ENCODE measurements around the gene MAPK6.

MAPK6 gene

GRCh38 chr15:52111517-52112202 lies 92.6 kb downstream of the MAPK6 start:
- TF ChIP-seq FOXP2 (optimal IDR thresholded peaks at IDR 0.05; ENCODE audit: borderline replicate concordance, extremely low read depth, extremely low read length, insufficient read depth) (no peak), REST (IDR thresholded peaks at IDR 0.05; ENCODE audit: insufficient read depth in 1 of 2, low read depth in 2 of 2, low read length in 2 of 2) (no peak)

GRCh38 chr15:52112203-52112750 lies 93.3 kb downstream of the MAPK6 start:
- TF ChIP-seq FOXP2 (optimal IDR thresholded peaks at IDR 0.05; ENCODE audit: borderline replicate concordance, extremely low read depth, extremely low read length, insufficient read depth) (no peak), TAF1 (IDR thresholded peaks at IDR 0.05; ENCODE audit: borderline replicate concordance, insufficient read depth, low read length) (no peak)

- TF ChIP-seq POLR2AphosphoS5 (IDR thresholded peaks at IDR 0.05; ENCODE audit: low read depth, low read length) (no peak), REST (IDR thresholded peaks at IDR 0.05; ENCODE audit: insufficient read depth in 1 of 2, low read depth in 2 of 2, low read length in 2 of 2) (no peak), FOXP2 (optimal IDR thresholded peaks at IDR 0.05; ENCODE audit: borderline replicate concordance, extremely low read depth, extremely low read length, insufficient read depth) (no peak), TAF1 (IDR thresholded peaks at IDR 0.05; ENCODE audit: borderline replicate concordance, insufficient read depth, low read length) (no peak), SIN3A (IDR thresholded peaks at IDR 0.05; ENCODE audit: borderline replicate concordance, insufficient read depth, low read length) (no peak)
Measured at GRCh38 chr15:52113235-52113634, 94.2 kb downstream of the MAPK6 start.

GRCh38 chr15:52113708-52114107 lies 94.7 kb downstream of the MAPK6 start:
- TF ChIP-seq FOXP2 (optimal IDR thresholded peaks at IDR 0.05; ENCODE audit: borderline replicate concordance, extremely low read depth, extremely low read length, insufficient read depth) = no peak

GRCh38 chr15:52114261-52115055 lies 95.4 kb downstream of the MAPK6 start:
- TF ChIP-seq REST (IDR thresholded peaks at IDR 0.05; ENCODE audit: insufficient read depth in 1 of 2, low read depth in 2 of 2, low read length in 2 of 2) = no peak
- TF ChIP-seq SIN3A (IDR thresholded peaks at IDR 0.05; ENCODE audit: borderline replicate concordance, insufficient read depth, low read length) = no peak
- no peak for TF ChIP-seq POLR2AphosphoS5 (IDR thresholded peaks at IDR 0.05; ENCODE audit: low read depth, low read length)
- no peak for TF ChIP-seq FOXP2 (optimal IDR thresholded peaks at IDR 0.05; ENCODE audit: borderline replicate concordance, extremely low read depth, extremely low read length, insufficient read depth)

Measured in PFSK-1 (cell line).